ENCODE data around the gene KANSL1.

- no peak for TF ChIP-seq USF1 (CRISPR knock-in tag; IDR thresholded peaks at IDR 0.05)
- TF ChIP-seq CTCF (IDR thresholded peaks at IDR 0.05), result no peak
- TF ChIP-seq ATF3 (CRISPR knock-in tag; conservative IDR thresholded peaks at IDR 0.05), result no peak
- TF ChIP-seq JAZF1 (CRISPR knock-in tag; IDR thresholded peaks at IDR 0.05), result no peak
These were observed 196.8 kb downstream of the KANSL1 start for GRCh38 chr17:45996282-45996937.

All from WTC11 (cell line).